ENCODE data around the gene CROCC2.

DNA sequence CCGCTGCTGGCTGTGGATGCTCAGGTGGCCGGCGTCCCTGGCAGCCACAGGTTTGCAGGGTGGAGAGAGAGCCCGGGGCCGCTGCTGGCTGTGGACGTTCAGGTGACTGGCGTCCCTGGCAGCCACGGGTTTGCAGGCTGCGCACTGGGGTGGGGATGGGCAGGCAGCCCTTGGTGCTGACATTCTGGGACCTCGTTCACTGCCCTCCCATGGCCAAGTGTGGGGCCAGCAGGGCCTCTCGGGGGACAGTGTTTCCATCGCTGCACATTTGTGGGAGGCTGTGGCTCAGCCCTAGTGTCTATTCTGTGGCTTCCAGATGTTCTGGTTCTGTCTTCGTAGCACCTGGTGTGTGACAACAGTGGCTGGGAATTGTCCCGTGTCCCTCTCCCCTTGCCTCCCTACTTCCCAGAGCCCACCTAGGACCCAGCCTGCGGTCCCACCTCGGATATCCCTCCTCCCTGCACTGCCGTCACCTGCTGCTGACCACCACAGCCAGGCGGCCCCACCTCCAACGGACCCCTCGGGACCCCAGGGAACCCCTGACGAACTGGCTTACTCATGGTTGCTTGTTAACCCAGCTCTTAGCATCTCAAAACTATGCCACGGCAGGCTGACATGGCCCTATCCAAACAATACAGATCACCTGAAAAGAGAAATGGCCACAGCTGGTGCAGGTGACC lies 915 bp downstream of the CROCC2 start:
- TF ChIP-seq, protein P1, sequence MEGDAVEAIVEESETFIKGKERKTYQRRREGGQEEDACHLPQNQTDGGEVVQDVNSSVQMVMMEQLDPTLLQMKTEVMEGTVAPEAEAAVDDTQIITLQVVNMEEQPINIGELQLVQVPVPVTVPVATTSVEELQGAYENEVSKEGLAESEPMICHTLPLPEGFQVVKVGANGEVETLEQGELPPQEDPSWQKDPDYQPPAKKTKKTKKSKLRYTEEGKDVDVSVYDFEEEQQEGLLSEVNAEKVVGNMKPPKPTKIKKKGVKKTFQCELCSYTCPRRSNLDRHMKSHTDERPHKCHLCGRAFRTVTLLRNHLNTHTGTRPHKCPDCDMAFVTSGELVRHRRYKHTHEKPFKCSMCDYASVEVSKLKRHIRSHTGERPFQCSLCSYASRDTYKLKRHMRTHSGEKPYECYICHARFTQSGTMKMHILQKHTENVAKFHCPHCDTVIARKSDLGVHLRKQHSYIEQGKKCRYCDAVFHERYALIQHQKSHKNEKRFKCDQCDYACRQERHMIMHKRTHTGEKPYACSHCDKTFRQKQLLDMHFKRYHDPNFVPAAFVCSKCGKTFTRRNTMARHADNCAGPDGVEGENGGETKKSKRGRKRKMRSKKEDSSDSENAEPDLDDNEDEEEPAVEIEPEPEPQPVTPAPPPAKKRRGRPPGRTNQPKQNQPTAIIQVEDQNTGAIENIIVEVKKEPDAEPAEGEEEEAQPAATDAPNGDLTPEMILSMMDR (IDR thresholded peaks at IDR 0.05; ENCODE audit: insufficient read depth, low read length, poor library complexity, severe bottlenecking) = no peak
- TF ChIP-seq EZH2phosphoT487 (conservative IDR thresholded peaks at IDR 0.05; ENCODE audit: low read length) = no peak
